NB4 (cell line): ENCODE measurements around the gene SNED1.

Experiments
- DNase-seq: peaks from one replicate; pipeline ENCODE4 v3.0.0; 2010; ENCODE audit warnings: low read depth
- H3K4me3 ChIP-seq: one replicate; pipeline ENCODE4 v1.5.1; 2011; ENCODE audit warnings: mild to moderate bottlenecking, low read depth, low read length, moderate library complexity
- MYC ChIP-seq: IDR thresholded peaks from 2 replicates; pipeline ENCODE4 v1.6.1; 2011; ENCODE audit warnings: low read depth, low read length
- POLR2A ChIP-seq: IDR thresholded peaks from 2 replicates; pipeline ENCODE4 v1.6.1; 2011; ENCODE audit warnings: mild to moderate bottlenecking; ENCODE audit not compliant: insufficient read length; ENCODE audit errors: extremely low read depth
- TF ChIP-seq, protein P1 (sequence below): IDR thresholded peaks from 2 replicates; pipeline ENCODE4 v1.6.1; 2011; ENCODE audit warnings: low read depth, low read length
- TF ChIP-seq, protein P2 (sequence below): IDR thresholded peaks from one replicate; pipeline ENCODE4 v1.5.1; 2012; ENCODE audit warnings: low read depth, low read length

SNED1 gene

DNA sequence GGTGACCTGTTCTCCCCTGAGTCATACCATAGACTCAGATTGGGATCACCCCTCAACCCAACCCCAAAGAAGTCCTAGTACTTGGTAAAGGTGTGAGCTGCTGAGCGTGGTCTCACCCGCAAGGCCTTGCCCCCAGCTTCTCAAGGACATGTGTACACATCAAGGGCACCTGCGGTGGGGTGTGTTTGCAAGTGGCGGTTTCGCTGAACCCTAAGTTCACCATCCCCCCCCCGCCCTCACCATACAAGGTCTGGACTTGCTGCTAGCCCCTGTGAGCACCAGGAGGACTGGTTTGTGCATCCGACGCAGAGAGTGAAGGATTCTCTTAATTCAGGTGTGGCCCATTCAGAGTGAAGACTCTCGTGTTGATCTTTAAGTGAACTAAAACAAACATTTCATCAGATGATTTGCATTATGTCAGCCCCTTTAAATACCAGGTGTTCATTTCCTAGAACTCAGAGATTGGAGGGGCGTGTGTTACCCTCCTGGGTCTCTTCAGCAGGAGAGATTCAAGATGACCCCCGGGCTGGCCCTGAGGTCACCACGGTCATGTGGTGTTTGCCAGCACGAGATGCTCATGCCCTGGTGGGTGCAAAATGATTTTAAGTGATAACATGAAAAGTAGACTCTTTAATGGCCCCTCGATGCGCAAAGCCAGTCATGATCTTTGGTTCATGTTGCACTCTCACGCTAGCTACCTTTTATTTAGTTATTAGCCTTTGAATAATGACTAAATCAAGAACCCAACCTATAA lies 75.8 kb downstream of the SNED1 start:
- H3K4me3 ChIP-seq = no peak overlapping the region
- DNase-seq = no peak
- TF ChIP-seq, protein P1, sequence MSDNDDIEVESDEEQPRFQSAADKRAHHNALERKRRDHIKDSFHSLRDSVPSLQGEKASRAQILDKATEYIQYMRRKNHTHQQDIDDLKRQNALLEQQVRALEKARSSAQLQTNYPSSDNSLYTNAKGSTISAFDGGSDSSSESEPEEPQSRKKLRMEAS = no peak
- TF ChIP-seq, protein P2, sequence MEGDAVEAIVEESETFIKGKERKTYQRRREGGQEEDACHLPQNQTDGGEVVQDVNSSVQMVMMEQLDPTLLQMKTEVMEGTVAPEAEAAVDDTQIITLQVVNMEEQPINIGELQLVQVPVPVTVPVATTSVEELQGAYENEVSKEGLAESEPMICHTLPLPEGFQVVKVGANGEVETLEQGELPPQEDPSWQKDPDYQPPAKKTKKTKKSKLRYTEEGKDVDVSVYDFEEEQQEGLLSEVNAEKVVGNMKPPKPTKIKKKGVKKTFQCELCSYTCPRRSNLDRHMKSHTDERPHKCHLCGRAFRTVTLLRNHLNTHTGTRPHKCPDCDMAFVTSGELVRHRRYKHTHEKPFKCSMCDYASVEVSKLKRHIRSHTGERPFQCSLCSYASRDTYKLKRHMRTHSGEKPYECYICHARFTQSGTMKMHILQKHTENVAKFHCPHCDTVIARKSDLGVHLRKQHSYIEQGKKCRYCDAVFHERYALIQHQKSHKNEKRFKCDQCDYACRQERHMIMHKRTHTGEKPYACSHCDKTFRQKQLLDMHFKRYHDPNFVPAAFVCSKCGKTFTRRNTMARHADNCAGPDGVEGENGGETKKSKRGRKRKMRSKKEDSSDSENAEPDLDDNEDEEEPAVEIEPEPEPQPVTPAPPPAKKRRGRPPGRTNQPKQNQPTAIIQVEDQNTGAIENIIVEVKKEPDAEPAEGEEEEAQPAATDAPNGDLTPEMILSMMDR = no peak
- TF ChIP-seq MYC (no peak), POLR2A (no peak)

DNA sequence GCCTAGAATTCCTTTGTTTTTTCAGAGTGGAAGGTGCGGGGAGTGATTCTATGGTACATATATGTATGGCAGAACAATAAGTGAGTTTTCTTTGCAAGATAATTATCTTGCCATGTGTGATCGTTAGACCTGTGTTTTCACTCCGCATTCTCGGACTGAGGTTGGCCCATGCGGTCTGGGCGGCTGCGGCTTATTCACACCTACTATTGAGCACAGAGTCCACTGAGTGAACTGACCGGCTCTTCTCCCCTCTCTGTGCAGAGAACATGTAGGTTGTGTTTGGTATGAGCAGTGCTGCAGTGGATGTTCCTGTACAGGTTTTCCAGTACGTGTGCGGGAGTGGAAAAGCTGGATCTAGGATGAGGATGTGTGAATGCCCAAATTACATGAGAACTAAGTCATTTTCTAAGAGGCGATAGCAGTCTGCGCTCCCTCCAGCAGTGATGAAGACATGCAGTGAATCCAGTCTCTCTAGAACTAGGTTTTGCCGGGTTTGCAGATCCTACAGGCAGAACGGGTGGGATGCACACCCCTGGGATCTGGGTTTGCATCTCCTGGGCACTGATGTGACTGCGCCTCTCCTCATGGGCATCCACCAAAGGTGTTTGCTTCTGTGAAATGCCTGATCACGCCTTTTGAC lies 76.6 kb downstream of the SNED1 start:
- no peak for TF ChIP-seq POLR2A
- TF ChIP-seq MYC = no peak
- TF ChIP-seq, protein P2 = no peak
- TF ChIP-seq, protein P1 = no peak
- DNase-seq = no peak
- no peak overlapping the region for H3K4me3 ChIP-seq

- no peak overlapping the region for H3K4me3 ChIP-seq
- TF ChIP-seq, protein P1 = no peak
- TF ChIP-seq, protein P2 = no peak
- no peak for TF ChIP-seq MYC
- no peak for TF ChIP-seq POLR2A
- DNase-seq = no peak
Observed at GRCh38 chr2:241080405-241081189, 82.2 kb downstream of the SNED1 start.

DNA sequence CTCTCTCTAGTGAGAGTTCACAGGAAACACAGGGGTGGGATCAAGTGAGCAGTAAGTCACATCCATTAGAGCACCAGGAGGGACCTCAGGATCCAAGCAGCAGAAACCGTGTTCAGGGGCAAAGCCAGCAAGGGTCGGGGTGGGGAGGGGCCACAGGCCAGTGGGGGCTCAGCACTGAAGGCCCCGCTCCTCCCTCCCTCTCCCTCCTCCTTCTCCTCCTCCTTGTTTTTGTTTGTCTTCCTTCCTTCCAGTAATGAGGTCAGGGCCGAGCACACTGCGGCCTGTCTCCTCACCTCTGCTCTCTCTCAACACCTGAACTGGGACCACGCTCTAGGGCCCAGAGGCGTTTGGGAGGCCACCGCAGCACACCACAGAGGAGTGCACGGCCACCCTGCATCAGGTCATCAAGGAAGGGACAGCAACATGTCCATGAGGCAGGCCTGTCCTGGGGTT lies 82.8 kb downstream of the SNED1 start:
- TF ChIP-seq, protein P2 = no peak
- TF ChIP-seq, protein P1 = no peak
- TF ChIP-seq POLR2A (no peak), MYC (no peak)
- H3K4me3 ChIP-seq = no peak overlapping the region
- DNase-seq = no peak

- TF ChIP-seq MYC (no peak), POLR2A (no peak)
- TF ChIP-seq, protein P2 = no peak
- TF ChIP-seq, protein P1 = no peak
- no peak overlapping the region for H3K4me3 ChIP-seq
- DNase-seq = no peak
Observed at GRCh38 chr2:241081643-241082340, 83.4 kb downstream of the SNED1 start.
